HepG2 (cell line): Measurements from ENCODE around the gene SMAD2. TPM values are rescaled to one million over a fixed set of nuclear protein-coding genes. Genes with fewer than 3 reads are reported as not detected.
A peak's percentile ranks its signal among the peaks of the same experiment; 100 is the strongest.

Experiments
- AHR ChIP-seq: IDR thresholded peaks from 2 replicates; pipeline ENCODE4 v1.6.1; 2018; ENCODE audit warnings: missing genetic modification reagents, missing compliant biosample characterization
- CCDC6 ChIP-seq: sonication (generic); formaldehyde crosslinking; IDR thresholded peaks from 2 replicates; pipeline ENCODE4 v1.8.1; 2022; ENCODE audit warnings: mild to moderate bottlenecking, missing genetic modification reagents, moderate library complexity
- DMAP1 ChIP-seq: IDR thresholded peaks from 2 replicates; pipeline ENCODE4 v1.6.1; 2016
- FOXK1 ChIP-seq: sonication (generic); formaldehyde crosslinking; IDR thresholded peaks from 2 replicates; pipeline ENCODE4 v1.4.0; 2020; ENCODE audit warnings: low read depth, missing genetic modification reagents, borderline replicate concordance
- HOXA9 ChIP-seq: sonication (generic); formaldehyde crosslinking; IDR thresholded peaks from 2 replicates; pipeline ENCODE4 v1.8.1; 2022; ENCODE audit warnings: missing genetic modification reagents, mild to moderate bottlenecking, moderate library complexity, borderline replicate concordance
- KDM5A ChIP-seq: fragments of 200-600 bp; sonication (generic); IDR thresholded peaks from 2 replicates; pipeline ENCODE4 v1.7.0; 2018; ENCODE audit warnings: antibody characterized with exemption, mild to moderate bottlenecking, low read length, borderline replicate concordance
- NRL ChIP-seq: sonication (generic); formaldehyde crosslinking; IDR thresholded peaks from 2 replicates; pipeline ENCODE4 v1.5.0; 2020; ENCODE audit warnings: missing genetic modification reagents, mild to moderate bottlenecking, moderate library complexity, borderline replicate concordance
- POLR2G ChIP-seq: fragments of 200-400 bp; formaldehyde crosslinking; IDR thresholded peaks from 2 replicates; pipeline ENCODE4 v1.6.1; 2018; ENCODE audit warnings: mild to moderate bottlenecking, low read depth, low read length, moderate library complexity
- SRSF4 ChIP-seq: fragments of 200-400 bp; formaldehyde crosslinking; IDR thresholded peaks from one replicate; pipeline ENCODE4 v1.6.1; 2018; ENCODE audit warnings: mild to moderate bottlenecking, low read depth, low read length, moderate library complexity; ENCODE audit not compliant: poor library complexity, severe bottlenecking
- TBX2 ChIP-seq: sonication (generic); formaldehyde crosslinking; IDR thresholded peaks from 2 replicates; pipeline ENCODE4 v1.5.0; 2020; ENCODE audit warnings: missing genetic modification reagents, mild to moderate bottlenecking, borderline replicate concordance
- ZKSCAN8 ChIP-seq: IDR thresholded peaks from 2 replicates; pipeline ENCODE4 v1.6.1; 2016; ENCODE audit warnings: borderline replicate concordance, missing genetic modification reagents, missing compliant biosample characterization
- ZNF670 ChIP-seq: sonication (generic); formaldehyde crosslinking; IDR thresholded peaks from 2 replicates; pipeline ENCODE4 v1.8.0; 2022; ENCODE audit warnings: mild to moderate bottlenecking, missing genetic modification reagents, borderline replicate concordance
- ZNF792 ChIP-seq: IDR thresholded peaks from 2 replicates; pipeline ENCODE4 v1.6.1; 2016
- ZNF816 ChIP-seq: sonication (generic); formaldehyde crosslinking; IDR thresholded peaks from 2 replicates; pipeline ENCODE4 v1.8.0; 2022; ENCODE audit warnings: missing genetic modification reagents, mild to moderate bottlenecking, borderline replicate concordance
- ZNF891 ChIP-seq: sonication (generic); formaldehyde crosslinking; IDR thresholded peaks from 2 replicates; pipeline ENCODE4 v1.5.0; 2020; ENCODE audit warnings: mild to moderate bottlenecking, missing genetic modification reagents
- polyA plus RNA-seq, 8 experiments: library from polyadenylated mRNA; depleted of rRNA in 3 of 8; stranded (reverse) in 7 of 8; unstranded in 1 of 8; fragments of >200 nt; fragmentation: Illumina TruSeq in 4 of 8; extraction: Trizol in 4 of 8; gene quantifications; 2 replicates each; pipeline versions ENCODE4 v1.2.1 to v1.2.3, GENCODE V29; 2011 to 2016; ENCODE audit warnings: low read depth in 4 of 8, missing spikeins in 1 of 8, mixed read lengths in 1 of 8; ENCODE audit not compliant: insufficient read depth in 1 of 8
- total RNA-seq, 5 experiments: library from RNA; depleted of rRNA; stranded (reverse); fragments of >200 nt; fragmentation: Illumina TruSeq; extraction: Trizol; gene quantifications; 2 replicates each; pipeline ENCODE4 v1.2.3, GENCODE V29; 2016; ENCODE audit warnings: low read depth in 1 of 5
- TF ChIP-seq, protein P1 (sequence below): sonication (generic); IDR thresholded peaks from 2 replicates; pipeline ENCODE4 v1.6.1; 2016; ENCODE audit warnings: low read depth, borderline replicate concordance
- TF ChIP-seq, protein P2 (sequence below): sonication (generic); formaldehyde crosslinking; conservative IDR thresholded peaks from 2 replicates; pipeline ENCODE4 v1.8.0; 2022; ENCODE audit warnings: mild to moderate bottlenecking, moderate library complexity, missing genetic modification reagents
- TF ChIP-seq, protein P3 (sequence below): sonication (generic); formaldehyde crosslinking; IDR thresholded peaks from 2 replicates; pipeline ENCODE4 v1.5.0; 2020; ENCODE audit warnings: mild to moderate bottlenecking, missing genetic modification reagents, borderline replicate concordance
- TF ChIP-seq, protein P4 (sequence below): sonication (generic); formaldehyde crosslinking; IDR thresholded peaks from 2 replicates; pipeline ENCODE4 v1.4.0; 2020; ENCODE audit warnings: missing genetic modification reagents, mild to moderate bottlenecking, borderline replicate concordance

The SMAD2 gene
- total and polyA plus RNA-seq, 2 of the 13 experiments (the other 11 are each of a cell fraction or from before 2014, with no cell fraction given): 40.2 to 96.2 TPM

DNA sequence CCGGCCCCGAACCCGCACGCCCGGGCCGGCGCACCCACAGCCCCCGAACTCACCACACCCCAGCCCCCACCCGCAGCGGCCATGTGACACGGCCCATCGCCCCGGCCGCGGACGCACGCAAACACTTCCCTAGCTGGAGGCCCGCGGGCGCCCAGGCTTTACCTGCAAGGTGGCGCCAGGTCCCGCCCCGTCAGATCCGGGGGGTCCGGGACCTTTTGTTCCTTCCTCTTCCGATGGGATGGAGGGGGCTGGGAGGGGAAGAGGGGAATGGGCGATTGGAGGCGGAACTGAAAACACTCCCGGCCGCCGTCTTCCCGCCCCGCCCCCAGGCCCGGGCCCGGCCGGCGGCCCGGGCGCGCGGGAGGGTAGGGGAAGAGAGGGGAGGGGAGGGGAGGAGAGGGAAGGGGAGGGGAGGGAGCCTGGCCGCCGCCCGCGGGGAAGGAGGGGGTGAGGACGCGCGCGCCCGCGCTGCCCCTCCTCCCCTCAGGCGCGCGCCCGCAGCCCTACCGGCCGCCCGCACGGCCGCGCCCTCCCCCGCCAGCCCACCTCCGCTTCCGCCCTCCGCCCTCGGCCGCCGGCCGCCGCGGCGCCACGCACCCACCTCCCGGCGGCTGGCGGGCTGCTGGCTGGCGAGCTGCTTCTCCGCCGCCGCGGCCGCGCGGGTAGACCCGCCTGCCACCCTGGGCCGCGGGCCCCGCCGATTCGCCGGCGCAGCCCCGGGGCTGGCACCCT lies at the start of gene SMAD2 (continued):
- peak; percentile 57; the same call in 1 of the 2 replicates for TF ChIP-seq CCDC6 (CRISPR knock-in tag)
- peak; percentile 61; the same call in 1 of the 2 replicates for TF ChIP-seq ZNF891
- no peak for TF ChIP-seq HOXA9 (CRISPR knock-in tag)
- TF ChIP-seq SRSF4: no peak
- TF ChIP-seq ZNF816 (CRISPR knock-in tag): no peak
- peak; percentile 32; the same call in 1 of the 2 replicates for TF ChIP-seq TBX2
- TF ChIP-seq AHR (CRISPR knock-in tag): no peak
- peak; percentile 34; the same call in 1 of the 2 replicates for TF ChIP-seq FOXK1 (CRISPR knock-in tag)
- TF ChIP-seq, protein P1, sequence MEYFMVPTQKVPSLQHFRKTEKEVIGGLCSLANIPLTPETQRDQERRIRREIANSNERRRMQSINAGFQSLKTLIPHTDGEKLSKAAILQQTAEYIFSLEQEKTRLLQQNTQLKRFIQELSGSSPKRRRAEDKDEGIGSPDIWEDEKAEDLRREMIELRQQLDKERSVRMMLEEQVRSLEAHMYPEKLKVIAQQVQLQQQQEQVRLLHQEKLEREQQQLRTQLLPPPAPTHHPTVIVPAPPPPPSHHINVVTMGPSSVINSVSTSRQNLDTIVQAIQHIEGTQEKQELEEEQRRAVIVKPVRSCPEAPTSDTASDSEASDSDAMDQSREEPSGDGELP: no peak; the same call in 1 of the 2 replicates
- TF ChIP-seq POLR2G: peak; percentile 72
- TF ChIP-seq, protein P2, sequence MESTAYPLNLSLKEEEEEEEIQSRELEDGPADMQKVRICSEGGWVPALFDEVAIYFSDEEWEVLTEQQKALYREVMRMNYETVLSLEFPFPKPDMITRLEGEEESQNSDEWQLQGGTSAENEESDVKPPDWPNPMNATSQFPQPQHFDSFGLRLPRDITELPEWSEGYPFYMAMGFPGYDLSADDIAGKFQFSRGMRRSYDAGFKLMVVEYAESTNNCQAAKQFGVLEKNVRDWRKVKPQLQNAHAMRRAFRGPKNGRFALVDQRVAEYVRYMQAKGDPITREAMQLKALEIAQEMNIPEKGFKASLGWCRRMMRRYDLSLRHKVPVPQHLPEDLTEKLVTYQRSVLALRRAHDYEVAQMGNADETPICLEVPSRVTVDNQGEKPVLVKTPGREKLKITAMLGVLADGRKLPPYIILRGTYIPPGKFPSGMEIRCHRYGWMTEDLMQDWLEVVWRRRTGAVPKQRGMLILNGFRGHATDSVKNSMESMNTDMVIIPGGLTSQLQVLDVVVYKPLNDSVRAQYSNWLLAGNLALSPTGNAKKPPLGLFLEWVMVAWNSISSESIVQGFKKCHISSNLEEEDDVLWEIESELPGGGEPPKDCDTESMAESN: peak; percentile 71
- TF ChIP-seq, protein P3, sequence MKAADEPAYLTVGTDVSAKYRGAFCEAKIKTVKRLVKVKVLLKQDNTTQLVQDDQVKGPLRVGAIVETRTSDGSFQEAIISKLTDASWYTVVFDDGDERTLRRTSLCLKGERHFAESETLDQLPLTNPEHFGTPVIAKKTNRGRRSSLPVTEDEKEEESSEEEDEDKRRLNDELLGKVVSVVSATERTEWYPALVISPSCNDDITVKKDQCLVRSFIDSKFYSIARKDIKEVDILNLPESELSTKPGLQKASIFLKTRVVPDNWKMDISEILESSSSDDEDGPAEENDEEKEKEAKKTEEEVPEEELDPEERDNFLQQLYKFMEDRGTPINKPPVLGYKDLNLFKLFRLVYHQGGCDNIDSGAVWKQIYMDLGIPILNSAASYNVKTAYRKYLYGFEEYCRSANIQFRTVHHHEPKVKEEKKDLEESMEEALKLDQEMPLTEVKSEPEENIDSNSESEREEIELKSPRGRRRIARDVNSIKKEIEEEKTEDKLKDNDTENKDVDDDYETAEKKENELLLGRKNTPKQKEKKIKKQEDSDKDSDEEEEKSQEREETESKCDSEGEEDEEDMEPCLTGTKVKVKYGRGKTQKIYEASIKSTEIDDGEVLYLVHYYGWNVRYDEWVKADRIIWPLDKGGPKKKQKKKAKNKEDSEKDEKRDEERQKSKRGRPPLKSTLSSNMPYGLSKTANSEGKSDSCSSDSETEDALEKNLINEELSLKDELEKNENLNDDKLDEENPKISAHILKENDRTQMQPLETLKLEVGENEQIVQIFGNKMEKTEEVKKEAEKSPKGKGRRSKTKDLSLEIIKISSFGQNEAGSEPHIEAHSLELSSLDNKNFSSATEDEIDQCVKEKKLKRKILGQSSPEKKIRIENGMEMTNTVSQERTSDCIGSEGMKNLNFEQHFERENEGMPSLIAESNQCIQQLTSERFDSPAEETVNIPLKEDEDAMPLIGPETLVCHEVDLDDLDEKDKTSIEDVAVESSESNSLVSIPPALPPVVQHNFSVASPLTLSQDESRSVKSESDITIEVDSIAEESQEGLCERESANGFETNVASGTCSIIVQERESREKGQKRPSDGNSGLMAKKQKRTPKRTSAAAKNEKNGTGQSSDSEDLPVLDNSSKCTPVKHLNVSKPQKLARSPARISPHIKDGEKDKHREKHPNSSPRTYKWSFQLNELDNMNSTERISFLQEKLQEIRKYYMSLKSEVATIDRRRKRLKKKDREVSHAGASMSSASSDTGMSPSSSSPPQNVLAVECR (CRISPR knock-in tag): peak; percentile 65; the same call in 1 of the 2 replicates
- TF ChIP-seq ZNF670: peak; percentile 76; the same call in 1 of the 2 replicates
- TF ChIP-seq DMAP1 (CRISPR knock-in tag): peak; percentile 36
- TF ChIP-seq, protein P4, sequence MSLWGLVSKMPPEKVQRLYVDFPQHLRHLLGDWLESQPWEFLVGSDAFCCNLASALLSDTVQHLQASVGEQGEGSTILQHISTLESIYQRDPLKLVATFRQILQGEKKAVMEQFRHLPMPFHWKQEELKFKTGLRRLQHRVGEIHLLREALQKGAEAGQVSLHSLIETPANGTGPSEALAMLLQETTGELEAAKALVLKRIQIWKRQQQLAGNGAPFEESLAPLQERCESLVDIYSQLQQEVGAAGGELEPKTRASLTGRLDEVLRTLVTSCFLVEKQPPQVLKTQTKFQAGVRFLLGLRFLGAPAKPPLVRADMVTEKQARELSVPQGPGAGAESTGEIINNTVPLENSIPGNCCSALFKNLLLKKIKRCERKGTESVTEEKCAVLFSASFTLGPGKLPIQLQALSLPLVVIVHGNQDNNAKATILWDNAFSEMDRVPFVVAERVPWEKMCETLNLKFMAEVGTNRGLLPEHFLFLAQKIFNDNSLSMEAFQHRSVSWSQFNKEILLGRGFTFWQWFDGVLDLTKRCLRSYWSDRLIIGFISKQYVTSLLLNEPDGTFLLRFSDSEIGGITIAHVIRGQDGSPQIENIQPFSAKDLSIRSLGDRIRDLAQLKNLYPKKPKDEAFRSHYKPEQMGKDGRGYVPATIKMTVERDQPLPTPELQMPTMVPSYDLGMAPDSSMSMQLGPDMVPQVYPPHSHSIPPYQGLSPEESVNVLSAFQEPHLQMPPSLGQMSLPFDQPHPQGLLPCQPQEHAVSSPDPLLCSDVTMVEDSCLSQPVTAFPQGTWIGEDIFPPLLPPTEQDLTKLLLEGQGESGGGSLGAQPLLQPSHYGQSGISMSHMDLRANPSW (CRISPR knock-in tag): no peak
- peak; percentile 47; the same call in 1 of the 2 replicates for TF ChIP-seq NRL
- TF ChIP-seq ZNF792: 0 out of 2 replicates have a peak, but pooled peaks have one; percentile 14
- TF ChIP-seq KDM5A: peak; percentile 49; the same call in 1 of the 2 replicates
- no peak for TF ChIP-seq ZKSCAN8 (CRISPR knock-in tag)
